ENCODE measurements around the gene ACSS2.

The ACSS2 gene, protein sequence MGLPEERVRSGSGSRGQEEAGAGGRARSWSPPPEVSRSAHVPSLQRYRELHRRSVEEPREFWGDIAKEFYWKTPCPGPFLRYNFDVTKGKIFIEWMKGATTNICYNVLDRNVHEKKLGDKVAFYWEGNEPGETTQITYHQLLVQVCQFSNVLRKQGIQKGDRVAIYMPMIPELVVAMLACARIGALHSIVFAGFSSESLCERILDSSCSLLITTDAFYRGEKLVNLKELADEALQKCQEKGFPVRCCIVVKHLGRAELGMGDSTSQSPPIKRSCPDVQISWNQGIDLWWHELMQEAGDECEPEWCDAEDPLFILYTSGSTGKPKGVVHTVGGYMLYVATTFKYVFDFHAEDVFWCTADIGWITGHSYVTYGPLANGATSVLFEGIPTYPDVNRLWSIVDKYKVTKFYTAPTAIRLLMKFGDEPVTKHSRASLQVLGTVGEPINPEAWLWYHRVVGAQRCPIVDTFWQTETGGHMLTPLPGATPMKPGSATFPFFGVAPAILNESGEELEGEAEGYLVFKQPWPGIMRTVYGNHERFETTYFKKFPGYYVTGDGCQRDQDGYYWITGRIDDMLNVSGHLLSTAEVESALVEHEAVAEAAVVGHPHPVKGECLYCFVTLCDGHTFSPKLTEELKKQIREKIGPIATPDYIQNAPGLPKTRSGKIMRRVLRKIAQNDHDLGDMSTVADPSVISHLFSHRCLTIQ

DNA sequence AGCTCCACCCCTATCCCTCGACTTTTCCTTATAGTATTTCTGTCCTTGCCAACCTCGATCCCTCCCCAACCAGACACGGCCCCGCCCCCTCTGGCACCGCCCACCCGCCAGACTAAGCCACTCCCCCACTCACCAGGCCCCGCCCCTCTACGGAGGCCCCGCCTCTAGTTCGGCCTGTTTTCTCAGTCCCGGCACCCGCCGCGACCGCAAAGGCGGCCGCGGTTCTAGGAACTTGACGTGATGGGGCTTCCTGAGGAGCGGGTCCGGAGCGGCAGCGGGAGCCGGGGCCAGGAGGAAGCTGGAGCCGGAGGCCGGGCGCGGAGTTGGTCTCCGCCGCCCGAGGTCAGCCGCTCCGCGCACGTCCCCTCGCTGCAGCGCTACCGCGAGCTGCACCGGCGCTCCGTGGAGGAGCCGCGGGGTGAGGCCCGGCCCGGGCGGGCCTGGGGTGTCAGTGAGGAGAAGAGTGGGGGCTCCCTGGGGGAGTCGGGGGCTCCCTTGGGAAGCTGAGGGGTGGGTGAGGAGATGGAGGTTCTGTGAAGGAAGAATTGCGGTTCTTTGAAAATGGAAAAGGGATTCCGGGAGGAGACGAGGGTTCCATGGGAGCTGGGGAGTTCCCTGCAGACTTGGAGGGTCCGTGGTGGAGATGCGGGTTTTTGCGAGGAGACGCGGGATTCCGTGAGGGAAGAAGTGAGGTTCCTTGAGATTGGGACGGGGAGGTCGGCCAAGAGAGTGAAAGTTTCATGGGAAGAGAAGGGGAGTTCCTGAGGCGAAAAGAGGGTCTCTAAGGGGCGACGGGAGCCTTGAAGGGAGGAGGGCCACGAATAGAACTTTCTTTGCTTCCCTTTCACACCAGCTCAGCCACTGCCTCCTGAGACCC, at the start of gene ACSS2:
Gene ACSS2 (plus strand): TSS at position 207 of the 877 bp plus-strand sequence. CDS start 34 bp downstream, at position 241.
- DNase-seq (ENCODE audit: low spot score) = peak; percentile 93

DNA sequence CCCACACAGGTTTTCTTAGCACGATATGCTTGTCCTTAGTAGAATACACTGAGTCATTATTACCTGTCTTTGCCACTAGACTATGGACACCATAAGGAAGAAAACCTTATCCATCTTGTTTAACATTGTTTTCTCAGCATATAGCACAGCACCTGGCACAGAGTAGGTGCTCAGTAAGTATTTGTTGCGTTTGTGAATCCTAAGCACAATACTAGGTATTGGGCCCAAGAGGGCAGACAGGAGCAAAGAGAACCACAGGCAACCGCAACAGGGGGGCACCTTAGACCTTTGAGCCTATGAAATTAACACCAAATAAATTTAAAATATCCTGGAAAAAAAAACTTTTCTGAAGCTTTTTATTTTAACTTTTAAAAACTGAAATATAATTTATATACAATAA, 47.2 kb upstream of the ACSS2 start:
- no peak for DNase-seq (ENCODE audit: low spot score)

DNA sequence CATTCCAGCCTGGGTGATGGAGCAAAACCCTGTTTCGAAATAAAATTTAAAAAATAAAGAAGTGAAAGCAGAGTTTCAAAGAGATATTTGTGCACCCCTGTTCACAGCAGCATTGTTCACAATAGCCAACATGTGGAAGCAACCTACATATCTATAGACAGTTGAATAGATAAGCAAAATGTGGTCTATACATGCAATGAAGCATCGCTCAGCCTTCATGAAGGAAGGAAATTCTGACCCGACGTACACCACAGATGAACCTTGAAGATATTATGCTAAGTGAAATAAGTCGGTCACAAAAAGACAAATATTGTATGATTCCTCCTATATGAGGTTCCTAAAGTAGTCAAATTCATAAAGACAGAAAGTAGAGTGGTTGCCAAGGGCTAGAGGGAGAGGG, 44.5 kb upstream of the ACSS2 start:
- no peak for DNase-seq (ENCODE audit: low spot score)

- DNase-seq (ENCODE audit: low spot score) = peak; percentile 52
These were observed 41.9 kb upstream of the ACSS2 start for GRCh38 chr20:34834459-34834893.

- DNase-seq (ENCODE audit: low spot score) = no peak
These were observed 34.3 kb upstream of the ACSS2 start for GRCh38 chr20:34842143-34842542.

DNA sequence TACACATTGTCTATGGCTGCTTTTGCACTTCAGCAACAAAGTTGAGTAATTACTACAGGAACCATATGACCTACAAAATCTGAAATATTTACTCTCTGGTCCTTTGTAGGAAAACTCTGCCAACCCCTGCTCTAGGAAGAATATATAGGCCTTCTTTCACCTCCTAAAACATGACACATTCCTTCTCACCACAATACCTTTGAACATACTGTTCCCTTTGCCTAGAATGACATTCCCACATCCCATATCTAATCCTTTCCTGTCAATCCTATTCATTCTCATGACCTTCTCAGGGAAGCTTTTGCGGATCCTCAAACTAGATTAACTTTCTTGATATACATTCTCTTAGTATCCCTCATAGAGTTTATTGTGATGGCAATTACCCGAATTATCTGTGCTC, 33.0 kb upstream of the ACSS2 start:
- DNase-seq (ENCODE audit: low spot score) = no peak

DNA sequence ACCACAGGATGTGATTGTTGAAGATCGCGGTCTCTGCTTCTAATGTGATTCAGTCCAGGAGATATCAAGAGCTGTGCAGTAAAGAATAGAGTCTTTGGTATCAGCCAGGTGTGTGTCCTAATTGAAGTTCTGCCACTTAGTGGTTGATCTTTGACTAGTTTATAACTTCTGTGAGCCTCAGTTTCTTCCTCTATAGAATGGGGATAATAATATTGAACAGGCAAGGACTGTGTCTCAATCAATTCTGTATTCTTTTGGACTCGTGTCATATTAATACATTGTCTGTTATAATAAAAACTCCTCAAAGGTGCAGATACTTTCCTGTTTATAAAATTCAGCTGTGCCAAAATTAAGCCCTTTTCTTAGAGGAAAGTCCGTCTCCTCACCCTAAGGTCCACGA, 27.8 kb upstream of the ACSS2 start:
- DNase-seq (ENCODE audit: low spot score) = no peak

GRCh38 chr20:34849778-34850177, 26.6 kb upstream of the ACSS2 start:
- DNase-seq (ENCODE audit: low spot score) = no peak

GRCh38 chr20:34850969-34851368, 25.4 kb upstream of the ACSS2 start:
- DNase-seq (ENCODE audit: low spot score) = no peak

- no peak for DNase-seq (ENCODE audit: low spot score)
These were observed 24.1 kb upstream of the ACSS2 start for GRCh38 chr20:34852298-34852697.

- DNase-seq (ENCODE audit: low spot score) = no peak
These were observed 17.0 kb upstream of the ACSS2 start for GRCh38 chr20:34859367-34859766.

DNA sequence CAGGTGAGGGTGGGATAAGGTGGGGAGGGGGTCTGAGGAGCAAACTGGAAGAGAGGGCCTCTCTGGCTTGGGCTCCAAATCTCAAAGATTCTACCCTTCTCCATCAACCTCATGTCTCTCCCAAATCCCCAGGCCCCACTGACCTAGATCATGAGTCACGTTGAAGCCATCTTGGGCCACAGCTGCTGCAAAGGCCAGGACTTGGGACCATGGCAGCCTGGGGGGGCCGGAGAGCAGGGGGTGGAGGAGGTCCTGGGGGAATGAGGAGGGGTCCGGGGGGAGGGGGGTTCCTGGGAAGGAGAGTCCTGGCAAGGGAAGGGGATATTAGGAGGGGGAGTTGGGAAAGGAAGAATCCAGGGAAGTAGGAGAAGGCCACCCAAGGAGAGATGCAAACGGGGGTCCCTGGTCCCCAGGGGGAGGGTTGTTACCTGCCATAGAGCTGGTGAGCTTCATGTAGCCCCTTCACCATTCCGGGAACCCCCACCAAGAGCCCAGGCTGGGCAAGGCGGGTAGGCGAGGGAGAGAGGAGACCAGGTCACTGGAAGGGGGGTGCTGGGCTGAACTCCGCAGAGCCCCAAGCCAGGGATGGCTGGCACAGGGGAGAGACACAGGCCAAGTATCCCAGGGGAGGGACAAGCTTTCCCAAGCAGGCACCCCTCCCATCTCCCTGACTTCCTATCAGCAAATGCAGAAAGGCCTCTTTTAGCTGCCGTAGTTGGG, 16.4 kb upstream of the ACSS2 start:
- no peak for DNase-seq (ENCODE audit: low spot score)

DNA sequence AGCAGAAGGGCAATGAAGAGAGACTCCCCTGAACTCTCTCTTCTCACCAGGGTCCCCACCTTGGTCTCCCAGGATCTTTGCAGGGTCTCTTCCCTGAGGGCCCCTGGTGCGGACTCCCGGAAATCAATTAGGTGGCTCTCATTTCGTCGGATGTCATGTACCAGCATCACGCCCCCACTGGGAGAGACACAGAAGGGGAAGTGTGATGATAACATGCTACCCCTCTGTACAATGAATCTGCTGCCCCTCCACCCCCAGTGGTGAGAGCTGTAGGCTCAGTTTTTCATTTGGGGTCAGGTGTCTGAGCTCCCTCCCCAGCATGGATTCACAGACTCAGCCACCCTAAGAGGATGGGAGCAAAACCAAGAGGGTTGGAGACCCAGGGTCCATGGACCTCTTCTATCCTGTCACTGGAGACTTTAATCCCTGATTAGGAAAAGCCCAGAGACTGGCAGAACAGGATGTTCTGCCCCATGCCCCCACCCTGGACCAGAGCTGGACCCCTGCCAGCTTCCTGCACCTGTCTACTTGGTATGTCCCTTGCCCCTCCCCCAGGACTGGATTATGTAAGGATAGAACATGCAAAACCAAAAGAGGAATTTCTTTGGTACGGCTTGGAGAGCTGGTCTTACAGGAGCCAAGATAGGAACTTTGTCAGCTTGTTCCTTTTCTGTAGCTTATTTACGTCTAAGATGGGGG, 14.9 kb upstream of the ACSS2 start:
- DNase-seq (ENCODE audit: low spot score) = no peak

- no peak for DNase-seq (ENCODE audit: low spot score)
These were observed 13.7 kb upstream of the ACSS2 start for GRCh38 chr20:34862724-34863123.

DNA sequence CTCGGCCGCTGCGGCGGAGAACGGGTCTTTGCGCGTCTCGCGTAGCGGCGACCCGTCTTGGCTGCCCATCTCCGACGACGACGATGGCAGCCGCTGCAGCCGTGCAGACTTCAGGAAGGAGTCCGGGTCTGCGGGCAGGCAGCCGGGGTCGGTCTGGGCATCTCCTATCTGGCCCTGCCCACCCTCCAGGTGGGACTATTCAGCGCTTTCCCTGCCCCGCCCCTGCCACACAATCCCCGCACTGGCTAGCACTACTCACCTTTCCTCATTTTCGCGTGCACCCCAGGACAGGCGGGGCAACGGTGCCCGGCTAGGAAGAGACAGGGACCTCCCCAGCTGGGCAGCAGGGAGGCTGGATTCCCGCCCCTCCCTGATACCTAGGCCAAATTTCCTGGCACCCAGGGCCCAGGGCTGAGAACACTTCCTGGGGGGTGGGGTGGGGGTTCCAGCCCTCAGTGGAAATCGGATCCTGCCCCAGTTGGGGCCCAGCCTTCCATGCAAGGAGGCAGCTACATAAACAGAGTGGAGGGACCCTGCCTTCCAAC, 12.9 kb upstream of the ACSS2 start:
- DNase-seq (ENCODE audit: low spot score) = no peak

GRCh38 chr20:34864216-34864615, 12.2 kb upstream of the ACSS2 start:
- DNase-seq (ENCODE audit: low spot score) = no peak

- no peak for DNase-seq (ENCODE audit: low spot score)
These were observed 5.0 kb upstream of the ACSS2 start for GRCh38 chr20:34871320-34871926.

- DNase-seq (ENCODE audit: low spot score) = no peak
These were observed 4.3 kb upstream of the ACSS2 start for GRCh38 chr20:34871966-34872621.

- peak; percentile 86 for DNase-seq (ENCODE audit: low spot score)
These were observed 3.7 kb upstream of the ACSS2 start, which contains the start of gene GGT7 for GRCh38 chr20:34872622-34873224. Gene GGT7 (minus strand): TSS chr20:34872856. CDS start chr20:34872815, 41 bp downstream.
